Natural killer cell treated with Interleukin-12 subunit alpha and Interleukin-12 subunit beta and Interleukin-15 and Interleukin-18, amount 100 ng/mL, for 72 hours (primary cell): Measurements from ENCODE around the gene LHX2. TPM values are rescaled to one million over a fixed set of nuclear protein-coding genes. Genes with fewer than 3 reads are reported as not detected.
"Not testable (repeated sequence)": the region's sequence is repeated elsewhere in the genome, so short reads cannot be mapped to it uniquely, and the experiment has no call there.

Experiments
- ATAC-seq, 2 donors: fragments of 150-1000 bp; cut with Tn5 transposase in 1 of 2; sonication (Bioruptor Pico), chemical (Tn5 transposase) in 1 of 2; 2 replicates each; pipeline ENCODE4 v1.10.0; 2021
- DNase-seq: peaks from one replicate; pipeline ENCODE4 v3.0.0; 2022; ENCODE audit warnings: low spot score
- H3K27ac Mint-ChIP-seq, 2 donors: 1 replicate in 1 of 2; 2 replicates in 1 of 2; pipeline ENCODE4 v1.8.0; 2022; ENCODE audit warnings: mixed read lengths in 2 of 2, mild to moderate bottlenecking in 1 of 2, moderate library complexity in 1 of 2
- H3K27me3 Mint-ChIP-seq, 2 donors: 1 replicate in 1 of 2; 2 replicates in 1 of 2; pipeline ENCODE4 v1.8.0; 2022; ENCODE audit warnings: mixed read lengths in 2 of 2
- H3K36me3 Mint-ChIP-seq: one replicate; pipeline ENCODE4 v1.8.0; 2022; ENCODE audit warnings: mixed read lengths
- H3K4me1 Mint-ChIP-seq, 2 donors: 1 replicate in 1 of 2; 2 replicates in 1 of 2; pipeline ENCODE4 v1.8.0; 2022; ENCODE audit warnings: low read depth in 2 of 2, mixed read lengths in 2 of 2, mild to moderate bottlenecking in 1 of 2
- H3K4me3 Mint-ChIP-seq: one replicate; pipeline ENCODE4 v1.8.0; 2022; ENCODE audit warnings: mixed read lengths
- H3K9me3 Mint-ChIP-seq: 2 replicates; pipeline ENCODE4 v1.8.0; 2022; ENCODE audit warnings: mixed read lengths
- total RNA-seq, 2 donors: library from RNA; stranded (reverse); gene quantifications; one replicate each; pipeline ENCODE4 v1.2.3, GENCODE V29; 2022

LHX2 gene, protein sequence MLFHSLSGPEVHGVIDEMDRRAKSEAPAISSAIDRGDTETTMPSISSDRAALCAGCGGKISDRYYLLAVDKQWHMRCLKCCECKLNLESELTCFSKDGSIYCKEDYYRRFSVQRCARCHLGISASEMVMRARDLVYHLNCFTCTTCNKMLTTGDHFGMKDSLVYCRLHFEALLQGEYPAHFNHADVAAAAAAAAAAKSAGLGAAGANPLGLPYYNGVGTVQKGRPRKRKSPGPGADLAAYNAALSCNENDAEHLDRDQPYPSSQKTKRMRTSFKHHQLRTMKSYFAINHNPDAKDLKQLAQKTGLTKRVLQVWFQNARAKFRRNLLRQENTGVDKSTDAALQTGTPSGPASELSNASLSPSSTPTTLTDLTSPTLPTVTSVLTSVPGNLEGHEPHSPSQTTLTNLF
- not detected for total RNA-seq

- peak within 1 kb of the TSS; percentile 32 for H3K4me3 Mint-ChIP-seq
- peaks cover 47 to 49% of the 10 kb centered on the region in 2 donors for H3K27me3 Mint-ChIP-seq
- no peaks in the 10 kb centered on the region for H3K9me3 Mint-ChIP-seq
- peaks cover 14 to 23% of the 10 kb centered on the region in 2 donors for H3K4me1 Mint-ChIP-seq
- H3K27ac Mint-ChIP-seq: peak within 1 kb of the TSS in 1 of 2 donors; percentile 67
- H3K36me3 Mint-ChIP-seq: peaks cover 4% of the 10 kb centered on the region
- DNase-seq (peak; percentile 48), ATAC-seq (peak; percentile 76 to 81)
Observed at GRCh38 chr9:124011460-124012301, at the start of gene LHX2. LHX2 (plus strand) TSS chr9:124011768; CDS start chr9:124012349, 581 bp downstream.

GRCh38 chr9:123964761-123965160 lies 46.8 kb upstream of the LHX2 start:
- no peak overlapping the region for H3K4me3 Mint-ChIP-seq
- H3K36me3 Mint-ChIP-seq: no peaks in the 10 kb centered on the region
- H3K9me3 Mint-ChIP-seq: no peaks in the 10 kb centered on the region
- ATAC-seq (no peak), DNase-seq (no peak)
- H3K27me3 Mint-ChIP-seq: peaks cover 31 to 38% of the 10 kb centered on the region in 2 donors
- H3K4me1 Mint-ChIP-seq: peaks cover 0 to 3% of the 10 kb centered on the region in 2 donors
- H3K27ac Mint-ChIP-seq: no peak overlapping the region

DNA sequence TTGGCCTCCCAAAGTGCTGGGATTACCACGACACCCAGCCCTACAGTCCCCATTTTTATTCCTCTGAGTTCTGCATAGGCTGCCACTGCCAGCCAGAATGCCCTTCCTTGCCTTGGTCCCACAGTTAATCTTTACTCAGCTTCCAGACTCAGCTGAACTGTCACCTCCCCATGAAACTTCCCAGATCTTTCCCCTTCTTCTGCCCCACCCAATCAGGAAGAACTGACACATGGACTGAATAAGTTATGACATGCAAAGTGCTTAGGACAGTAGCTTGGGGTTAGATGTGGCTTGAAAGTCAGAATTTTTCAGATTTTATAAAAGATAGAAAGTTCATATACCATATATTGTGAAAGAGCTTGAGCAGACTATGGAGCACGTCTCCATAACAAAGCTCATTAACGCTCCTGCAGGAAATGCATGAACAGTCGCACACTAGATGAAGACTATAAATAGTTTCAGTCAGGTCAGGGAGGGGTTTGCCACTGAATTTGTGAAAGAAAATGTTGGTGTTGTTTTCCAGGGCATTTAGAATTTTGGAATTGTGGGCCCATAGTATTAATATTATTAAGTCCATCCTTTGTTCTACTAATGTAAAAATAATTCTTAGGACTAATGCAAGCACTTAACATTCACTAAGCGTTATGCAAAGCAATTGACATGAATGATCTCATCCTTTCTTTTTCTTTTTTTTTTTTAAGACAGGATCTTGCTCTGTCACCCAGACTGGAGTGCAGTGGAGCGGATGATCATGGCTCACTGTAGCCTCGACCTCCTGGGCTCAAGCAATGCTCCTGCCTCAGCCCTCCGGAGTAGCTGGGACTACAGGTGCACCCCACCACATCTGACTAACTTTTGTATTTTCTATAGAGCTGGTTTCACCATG lies 45.5 kb upstream of the LHX2 start:
- peaks cover 28 to 29% of the 10 kb centered on the region in 2 donors for H3K27me3 Mint-ChIP-seq
- H3K9me3 Mint-ChIP-seq: no peaks in the 10 kb centered on the region
- H3K27ac Mint-ChIP-seq: no peak overlapping the region
- H3K4me3 Mint-ChIP-seq: no peak overlapping the region
- no peaks in the 10 kb centered on the region for H3K36me3 Mint-ChIP-seq
- ATAC-seq (no peak), DNase-seq (no peak)
- H3K4me1 Mint-ChIP-seq: peaks cover 0 to 3% of the 10 kb centered on the region in 2 donors

DNA sequence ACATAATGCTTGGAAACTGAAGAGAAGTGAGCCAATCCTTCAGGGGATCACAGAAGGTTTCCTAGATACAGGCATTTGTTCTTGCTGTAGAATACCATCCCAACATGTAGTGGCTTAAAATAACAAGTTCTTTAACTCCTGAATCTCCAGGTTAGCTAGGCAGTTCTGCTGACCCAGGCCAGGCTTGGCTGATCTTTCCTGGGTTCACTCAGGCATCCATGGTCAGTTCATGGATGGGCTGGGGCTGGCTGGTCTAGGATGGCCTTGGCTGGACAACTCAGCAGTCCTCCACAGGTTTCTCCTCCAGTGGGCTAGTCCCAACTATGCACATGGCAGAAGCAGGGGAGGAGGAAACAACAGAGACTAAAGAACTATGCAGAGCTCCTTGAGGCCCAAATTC lies 44.2 kb upstream of the LHX2 start:
- H3K4me3 Mint-ChIP-seq: no peak overlapping the region
- DNase-seq: no peak
- H3K36me3 Mint-ChIP-seq: no peaks in the 10 kb centered on the region
- no peak overlapping the region for H3K27ac Mint-ChIP-seq
- H3K9me3 Mint-ChIP-seq: no peaks in the 10 kb centered on the region
- peaks cover 26 to 29% of the 10 kb centered on the region in 2 donors for H3K27me3 Mint-ChIP-seq
- peaks cover 0 to 3% of the 10 kb centered on the region in 2 donors for H3K4me1 Mint-ChIP-seq
- ATAC-seq: no peak

- DNase-seq (no peak), ATAC-seq (no peak)
- no peaks in the 10 kb centered on the region for H3K9me3 Mint-ChIP-seq
- H3K4me1 Mint-ChIP-seq: no peaks in the 10 kb centered on the region
- no peaks in the 10 kb centered on the region for H3K36me3 Mint-ChIP-seq
- no peak overlapping the region for H3K27ac Mint-ChIP-seq
- peaks cover 8 to 10% of the 10 kb centered on the region in 2 donors for H3K27me3 Mint-ChIP-seq
- no peak overlapping the region for H3K4me3 Mint-ChIP-seq
Observed at GRCh38 chr9:123972618-123973017, 39.0 kb upstream of the LHX2 start.

DNA sequence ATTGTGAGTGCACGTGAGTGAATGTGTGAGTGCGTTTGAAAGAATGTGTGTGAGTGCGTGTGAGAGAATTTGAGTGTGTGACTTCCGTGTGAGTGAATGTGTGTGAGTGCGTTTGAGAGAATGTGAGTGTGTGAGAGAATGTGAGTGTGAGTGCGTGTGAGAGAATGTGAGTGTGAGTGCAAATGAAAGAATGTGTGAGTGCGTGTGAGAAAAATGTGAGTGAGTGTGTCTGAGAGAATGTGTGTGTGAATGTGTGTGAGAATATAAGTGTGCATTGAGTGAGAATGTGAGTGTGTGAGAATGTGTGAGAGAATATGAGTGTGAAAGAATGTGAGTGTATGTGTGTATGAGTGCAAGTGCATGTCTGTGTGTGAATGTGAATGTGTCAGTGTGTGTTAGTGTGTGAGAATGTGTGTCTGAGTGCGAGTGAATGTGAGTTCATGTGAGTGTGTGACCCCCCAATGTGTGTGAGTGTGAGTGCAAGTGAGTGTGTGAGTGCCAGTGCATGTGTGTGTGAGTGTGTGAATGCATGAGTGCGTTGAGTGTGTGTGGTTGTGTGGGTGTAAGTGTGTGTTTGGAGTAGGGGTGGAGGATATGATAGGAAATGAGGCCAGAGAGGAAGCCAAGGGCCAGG lies 37.9 kb upstream of the LHX2 start:
- Mint-ChIP-seq H3K9me3 (no peaks in the 10 kb centered on the region), H3K27ac (no peak overlapping the region), H3K27me3 (peaks cover 8 to 11% of the 10 kb centered on the region in 2 donors), H3K4me3 (no peak overlapping the region), H3K36me3 (no peaks in the 10 kb centered on the region), H3K4me1 (no peaks in the 10 kb centered on the region)
- DNase-seq (no peak), ATAC-seq (no peak)

- Mint-ChIP-seq H3K4me1 (no peaks in the 10 kb centered on the region), H3K27me3 (peaks cover 11 to 19% of the 10 kb centered on the region in 2 donors), H3K9me3 (no peaks in the 10 kb centered on the region), H3K27ac (no peak overlapping the region), H3K36me3 (no peaks in the 10 kb centered on the region), H3K4me3 (no peak overlapping the region)
- peak in 1 of 2 donors; percentile 8 for ATAC-seq
- no peak for DNase-seq
Observed at GRCh38 chr9:123974471-123974870, 37.1 kb upstream of the LHX2 start.

DNA sequence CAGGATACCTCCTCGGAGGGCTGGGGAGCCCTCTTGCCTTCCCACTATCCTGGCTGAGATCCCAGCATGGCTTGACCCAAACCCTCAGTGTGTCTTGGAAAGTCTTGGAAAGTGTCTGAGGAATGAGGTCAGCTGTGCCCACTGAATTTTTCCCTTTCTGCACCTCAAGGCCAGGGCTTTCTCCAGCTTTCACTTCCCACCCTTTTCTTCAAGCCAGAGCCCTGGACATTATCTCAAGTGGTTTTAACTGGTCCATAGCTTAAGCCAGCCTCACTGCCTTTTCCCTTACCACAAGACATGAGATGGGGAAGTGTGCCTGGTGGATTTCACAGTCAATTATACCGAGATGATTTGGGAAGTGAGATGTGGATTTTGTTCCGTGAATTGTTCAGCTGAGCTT lies 35.7 kb upstream of the LHX2 start:
- Mint-ChIP-seq H3K4me1 (no peaks in the 10 kb centered on the region), H3K9me3 (no peaks in the 10 kb centered on the region), H3K36me3 (no peaks in the 10 kb centered on the region), H3K4me3 (no peak overlapping the region), H3K27ac (no peak overlapping the region), H3K27me3 (peaks cover 21 to 24% of the 10 kb centered on the region in 2 donors)
- no peak for DNase-seq
- ATAC-seq: no peak

- H3K27me3 Mint-ChIP-seq: peaks cover 26 to 31% of the 10 kb centered on the region in 2 donors
- ATAC-seq, H3K4me1 Mint-ChIP-seq, H3K36me3 Mint-ChIP-seq, DNase-seq, H3K9me3 Mint-ChIP-seq, H3K4me3 Mint-ChIP-seq, H3K27ac Mint-ChIP-seq: not testable (repeated sequence)
Observed at GRCh38 chr9:123976579-123976978, 35.0 kb upstream of the LHX2 start.

DNA sequence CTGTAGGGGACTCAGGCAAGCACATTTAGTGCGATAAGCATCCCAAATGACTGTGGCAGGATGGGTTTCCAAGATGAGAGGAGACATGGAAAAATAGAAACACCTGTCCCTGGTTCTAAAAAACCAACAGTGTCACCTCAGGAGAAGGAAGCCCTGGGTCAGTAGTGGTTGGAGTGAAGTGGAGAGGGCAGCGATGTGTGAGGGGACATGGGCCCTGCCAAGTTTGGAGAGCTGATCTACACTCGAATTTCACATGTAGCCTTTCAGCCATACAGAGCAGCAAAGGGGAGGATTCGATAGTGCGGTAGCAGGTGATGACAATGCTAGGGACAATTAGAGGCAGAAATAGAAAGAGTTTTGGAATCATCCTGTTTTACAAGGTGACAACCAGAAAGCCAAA lies 32.6 kb upstream of the LHX2 start:
- no peak overlapping the region for H3K4me3 Mint-ChIP-seq
- peaks cover 33 to 41% of the 10 kb centered on the region in 2 donors for H3K27me3 Mint-ChIP-seq
- ATAC-seq (no peak), DNase-seq (no peak)
- H3K27ac Mint-ChIP-seq: no peak overlapping the region
- H3K4me1 Mint-ChIP-seq: no peaks in the 10 kb centered on the region
- H3K9me3 Mint-ChIP-seq: no peaks in the 10 kb centered on the region
- no peaks in the 10 kb centered on the region for H3K36me3 Mint-ChIP-seq

GRCh38 chr9:123982535-123982934 lies 29.0 kb upstream of the LHX2 start:
- H3K36me3 Mint-ChIP-seq: no peaks in the 10 kb centered on the region
- H3K27me3 Mint-ChIP-seq: peaks cover 51 to 63% of the 10 kb centered on the region in 2 donors
- H3K4me1 Mint-ChIP-seq: no peaks in the 10 kb centered on the region
- H3K4me3 Mint-ChIP-seq: no peak overlapping the region
- DNase-seq (no peak), ATAC-seq (no peak)
- H3K27ac Mint-ChIP-seq: no peak overlapping the region
- no peaks in the 10 kb centered on the region for H3K9me3 Mint-ChIP-seq

DNA sequence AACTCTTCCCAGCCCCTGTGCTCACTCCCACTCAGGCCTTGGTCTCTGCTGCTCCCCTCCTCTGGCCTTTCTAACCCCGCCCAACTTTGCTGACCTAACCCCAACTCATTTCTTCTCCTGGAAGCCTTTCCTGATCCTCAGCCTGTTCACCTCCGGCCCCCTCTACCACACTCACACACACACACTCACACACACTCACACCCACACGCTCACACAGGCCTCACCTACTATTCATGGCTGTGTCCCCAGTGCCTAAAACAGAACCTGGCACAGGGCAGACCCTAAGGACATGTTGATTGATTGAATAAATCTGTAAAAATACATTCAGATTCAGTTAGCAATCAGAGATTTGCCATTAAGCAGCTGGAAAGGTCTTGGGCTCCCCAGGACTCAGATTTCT lies 28.5 kb upstream of the LHX2 start:
- H3K27me3 Mint-ChIP-seq: peaks cover 52 to 66% of the 10 kb centered on the region in 2 donors
- ATAC-seq: no peak
- no peak overlapping the region for H3K4me3 Mint-ChIP-seq

GRCh38 chr9:123984802-123985201 lies 26.8 kb upstream of the LHX2 start:
- ATAC-seq: no peak
- no peak overlapping the region for H3K27ac Mint-ChIP-seq
- peaks cover 50 to 63% of the 10 kb centered on the region in 2 donors for H3K27me3 Mint-ChIP-seq
- H3K36me3 Mint-ChIP-seq: no peaks in the 10 kb centered on the region
- H3K4me3 Mint-ChIP-seq: no peak overlapping the region
- no peaks in the 10 kb centered on the region for H3K4me1 Mint-ChIP-seq
- DNase-seq: no peak
- no peaks in the 10 kb centered on the region for H3K9me3 Mint-ChIP-seq

More for the DNA sequence above, 28.5 kb upstream of the LHX2 start:
- H3K27ac Mint-ChIP-seq: no peak overlapping the region
- H3K4me1 Mint-ChIP-seq: no peaks in the 10 kb centered on the region
- H3K36me3 Mint-ChIP-seq: no peaks in the 10 kb centered on the region
- H3K9me3 Mint-ChIP-seq: no peaks in the 10 kb centered on the region
- no peak for DNase-seq
